HG02884 (cell line): ENCODE data around the gene LILRA1.
"Not testable (repeated sequence)": the region's sequence is repeated elsewhere in the genome, so short reads cannot be mapped to it uniquely, and the experiment has no call there.

ENCODE experiments used
- ATAC-seq: cut with Tn5 transposase; IDR thresholded peaks from one replicate; pipeline ENCODE4 v1.9.1; 2021; ENCODE audit warnings: mild to moderate bottlenecking, moderate library complexity; ENCODE audit not compliant: unreplicated experiment

The LILRA1 gene

DNA sequence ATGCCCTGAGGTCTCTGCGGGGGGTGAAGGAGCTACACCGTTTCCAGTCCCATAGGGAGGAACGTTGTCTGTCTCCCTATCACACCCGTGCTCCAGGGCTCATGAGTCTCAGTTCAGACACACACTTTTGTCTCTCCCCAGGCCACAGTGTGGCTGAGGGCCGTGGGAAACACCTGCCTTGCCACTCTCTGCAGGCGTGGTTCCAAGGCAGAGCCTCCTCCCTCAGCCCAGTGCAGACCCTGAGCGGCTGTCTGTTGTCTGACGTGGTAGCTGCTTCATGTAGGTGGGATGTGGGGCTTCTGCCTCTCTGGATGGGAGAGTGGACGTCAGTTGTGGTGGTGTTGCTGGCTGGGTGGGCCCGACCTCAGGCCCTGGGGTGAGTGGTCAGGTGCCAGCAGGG, 30.8 kb downstream of the LILRA1 start:
- ATAC-seq, result not testable (repeated sequence)

DNA sequence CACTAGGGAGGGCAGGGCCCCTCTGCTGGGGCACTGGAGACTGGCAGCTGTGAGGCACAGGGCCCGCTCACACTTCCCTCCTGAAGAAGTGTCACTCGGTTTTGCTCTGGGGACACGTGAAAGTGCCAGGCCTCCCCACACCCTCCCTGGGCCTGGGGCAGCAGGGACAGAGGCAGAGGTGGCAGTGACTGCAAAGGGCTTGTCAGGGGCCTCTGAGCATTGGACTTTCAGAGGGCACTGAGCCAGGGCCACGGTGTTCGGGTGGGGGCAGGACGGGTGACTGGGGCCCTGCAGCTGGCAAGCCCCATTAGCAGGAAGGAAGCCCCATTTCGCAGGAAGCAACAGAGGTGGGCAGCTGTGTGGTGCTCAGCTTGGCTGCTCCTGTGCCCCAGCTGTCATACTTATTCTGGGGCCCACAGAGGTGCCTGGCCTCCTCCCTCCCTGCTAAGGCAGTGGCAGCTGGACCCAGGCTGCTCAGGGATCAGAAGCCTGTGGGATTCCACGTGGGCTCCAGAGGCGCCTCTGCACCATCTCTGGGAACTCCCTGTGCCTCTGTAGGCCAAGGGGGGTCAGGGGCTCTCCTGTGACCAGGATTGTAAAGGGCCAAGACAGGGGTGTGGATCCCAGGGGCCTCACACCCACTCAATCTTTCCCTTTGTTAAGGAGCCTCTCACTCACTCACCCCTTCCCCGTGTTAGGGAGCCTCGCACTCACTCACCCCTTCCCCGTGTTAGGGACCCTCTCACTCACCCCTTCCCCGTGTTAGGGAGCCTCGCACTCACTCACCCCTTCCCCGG, 31.7 kb downstream of the LILRA1 start:
- ATAC-seq, result not testable (repeated sequence)

DNA sequence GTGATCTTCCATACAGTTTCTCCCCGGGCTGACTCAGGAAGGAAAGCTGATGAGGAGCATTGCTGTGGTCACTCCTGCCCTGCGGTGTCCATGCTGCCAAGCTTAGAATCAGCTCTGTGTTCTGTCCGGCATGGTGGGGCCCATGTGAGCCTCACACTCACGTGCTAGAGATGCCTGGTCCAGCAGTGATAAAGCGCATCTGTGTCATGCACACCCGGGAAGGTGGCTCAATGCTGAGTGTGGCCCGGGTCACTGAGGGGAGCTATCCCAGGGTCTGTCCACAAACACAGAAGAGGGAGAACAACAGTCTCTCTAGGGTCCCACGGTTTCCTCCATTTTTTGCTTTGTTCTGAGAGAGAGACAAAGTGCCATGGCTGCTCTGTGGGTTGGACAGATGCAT, 33.3 kb downstream of the LILRA1 start:
- no peak for ATAC-seq

DNA sequence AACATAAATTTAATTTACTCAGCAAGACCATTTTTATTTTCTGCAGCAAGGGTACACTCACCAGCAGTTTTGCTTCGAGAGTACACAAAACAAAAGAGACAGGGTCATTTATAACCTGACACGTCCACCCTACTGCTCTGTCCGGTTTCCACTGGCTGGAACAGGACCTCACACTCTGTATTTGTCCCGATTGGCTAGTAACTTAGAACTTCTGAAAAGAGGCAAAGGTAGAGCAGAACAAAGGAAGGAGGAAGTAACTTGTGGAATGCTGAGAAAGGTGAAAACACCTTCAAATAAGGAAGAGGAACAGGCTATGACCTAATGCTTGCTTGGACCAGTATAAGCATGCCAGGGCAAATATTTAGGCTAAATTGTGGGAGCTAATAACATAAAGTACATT, 34.5 kb downstream of the LILRA1 start:
- not testable (repeated sequence) for ATAC-seq

GRCh38 chr19:54630262-54630661, 36.8 kb downstream of the LILRA1 start, which contains the start of gene LILRB1:
TSS of gene LILRB1 (plus strand) at chr19:54630484. CDS start at chr19:54631074, 590 bp downstream.
- not testable (repeated sequence) for ATAC-seq

- ATAC-seq, result no peak
Observed at GRCh38 chr19:54630782-54631181, 37.4 kb downstream of the LILRA1 start.

DNA sequence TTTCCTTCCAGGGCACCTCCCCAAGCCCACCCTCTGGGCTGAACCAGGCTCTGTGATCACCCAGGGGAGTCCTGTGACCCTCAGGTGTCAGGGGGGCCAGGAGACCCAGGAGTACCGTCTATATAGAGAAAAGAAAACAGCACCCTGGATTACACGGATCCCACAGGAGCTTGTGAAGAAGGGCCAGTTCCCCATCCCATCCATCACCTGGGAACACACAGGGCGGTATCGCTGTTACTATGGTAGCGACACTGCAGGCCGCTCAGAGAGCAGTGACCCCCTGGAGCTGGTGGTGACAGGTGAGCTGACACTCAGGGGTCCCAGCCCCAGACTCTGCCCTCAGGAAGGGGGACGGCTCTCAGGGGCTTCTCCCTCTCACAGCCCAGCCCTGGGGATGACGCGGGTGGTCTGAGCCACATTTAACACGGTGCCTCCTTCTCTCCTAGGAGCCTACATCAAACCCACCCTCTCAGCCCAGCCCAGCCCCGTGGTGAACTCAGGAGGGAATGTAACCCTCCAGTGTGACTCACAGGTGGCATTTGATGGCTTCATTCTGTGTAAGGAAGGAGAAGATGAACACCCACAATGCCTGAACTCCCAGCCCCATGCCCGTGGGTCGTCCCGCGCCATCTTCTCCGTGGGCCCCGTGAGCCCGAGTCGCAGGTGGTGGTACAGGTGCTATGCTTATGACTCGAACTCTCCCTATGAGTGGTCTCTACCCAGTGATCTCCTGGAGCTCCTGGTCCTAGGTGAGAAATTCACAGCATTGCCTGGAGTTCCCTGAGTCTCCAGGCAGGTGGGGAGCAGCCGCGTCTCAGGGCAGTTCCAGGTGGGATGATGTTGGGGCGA, 38.3 kb downstream of the LILRA1 start:
- ATAC-seq, result not testable (repeated sequence)

DNA sequence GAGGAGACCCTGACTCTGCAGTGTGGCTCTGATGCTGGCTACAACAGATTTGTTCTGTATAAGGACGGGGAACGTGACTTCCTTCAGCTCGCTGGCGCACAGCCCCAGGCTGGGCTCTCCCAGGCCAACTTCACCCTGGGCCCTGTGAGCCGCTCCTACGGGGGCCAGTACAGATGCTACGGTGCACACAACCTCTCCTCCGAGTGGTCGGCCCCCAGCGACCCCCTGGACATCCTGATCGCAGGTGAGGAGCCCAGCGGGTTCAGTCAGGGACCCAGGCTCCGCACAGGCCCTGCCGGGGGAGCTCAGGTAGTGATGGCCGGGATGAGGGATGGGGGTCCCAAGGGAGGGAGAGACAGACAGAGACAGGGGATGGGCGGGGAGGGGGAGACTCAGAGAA, 39.1 kb downstream of the LILRA1 start:
- ATAC-seq, result not testable (repeated sequence)

- no peak for ATAC-seq
Observed at GRCh38 chr19:54633401-54633800, 40.0 kb downstream of the LILRA1 start.

GRCh38 chr19:54636081-54636480, 42.6 kb downstream of the LILRA1 start:
- not testable (repeated sequence) for ATAC-seq

DNA sequence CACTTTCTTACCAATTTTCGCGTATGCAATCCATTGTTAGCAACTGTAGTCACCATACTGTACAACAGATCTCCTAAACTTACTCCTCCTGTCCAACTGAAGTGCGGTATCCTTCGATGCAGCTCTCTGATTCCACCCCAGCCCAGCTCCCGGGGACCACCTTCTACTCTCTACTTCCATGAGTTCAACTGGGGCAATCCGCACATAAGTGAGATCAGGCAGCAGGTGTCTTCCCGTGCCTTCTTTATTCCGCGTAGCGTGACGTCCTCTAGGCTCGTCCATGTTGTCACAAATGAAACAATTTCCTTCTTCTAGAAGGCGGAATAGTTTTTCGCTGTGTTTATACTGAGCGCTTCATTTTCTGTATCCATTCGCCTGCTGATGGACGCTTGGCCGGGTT, 45.3 kb downstream of the LILRA1 start:
- no peak for ATAC-seq

DNA sequence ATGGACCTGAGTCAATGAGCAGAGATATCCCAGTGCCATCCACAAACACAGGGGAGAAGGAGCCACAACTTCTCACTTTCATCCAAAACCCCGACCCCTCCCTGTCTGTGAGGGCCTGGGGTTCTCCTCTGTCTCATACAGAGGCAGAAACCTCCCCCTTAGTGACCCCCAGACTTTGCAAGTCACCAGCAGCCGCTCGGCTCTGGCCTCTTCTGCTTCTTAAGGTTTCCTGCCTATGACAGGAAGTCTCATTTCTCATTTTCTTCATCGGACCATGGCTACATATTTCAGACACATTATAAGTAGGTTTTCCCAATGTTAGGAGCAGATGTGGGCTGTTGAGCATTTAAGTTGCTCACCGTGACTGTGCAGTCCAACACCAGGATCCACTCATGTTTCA, 49.5 kb downstream of the LILRA1 start:
- not testable (repeated sequence) for ATAC-seq

DNA sequence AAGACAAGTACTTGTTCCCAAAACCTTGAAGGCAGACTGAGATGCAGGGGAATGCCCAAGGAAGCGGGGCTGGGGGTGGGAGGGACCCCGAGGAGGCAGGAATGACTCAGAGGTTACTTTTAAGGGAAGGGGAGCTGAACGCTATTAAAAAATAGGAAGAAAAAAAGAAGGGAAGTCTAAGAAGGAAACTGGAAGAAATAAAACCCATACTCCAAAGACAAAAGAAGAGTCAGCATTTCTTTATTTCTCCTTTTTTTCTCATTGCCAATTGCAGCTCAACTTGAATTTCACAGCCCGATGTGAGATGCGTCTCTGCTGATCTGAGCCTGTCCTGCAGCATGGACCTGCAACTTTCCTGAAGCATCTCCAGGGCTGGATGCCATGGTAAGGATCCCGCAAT, 50.2 kb downstream of the LILRA1 start:
- ATAC-seq, result not testable (repeated sequence)

DNA sequence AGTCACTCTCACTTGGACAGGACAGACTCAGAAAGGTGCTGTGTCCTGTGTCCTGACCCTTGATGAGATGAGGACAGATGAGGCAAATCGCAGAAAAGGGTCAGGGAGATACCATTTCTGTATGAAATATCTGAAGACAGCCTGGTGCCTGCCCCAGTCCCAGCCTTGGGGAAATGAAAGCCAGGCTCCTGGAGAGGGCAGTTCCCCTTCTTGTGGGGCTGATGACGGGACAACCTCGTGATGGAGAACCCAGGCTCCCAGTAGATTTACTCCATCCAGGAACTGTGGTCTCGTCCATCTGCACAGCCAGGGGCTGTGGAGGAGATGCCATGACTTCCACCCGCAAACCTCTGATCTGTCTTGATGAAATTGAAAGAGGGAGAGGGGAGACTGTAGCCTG, 50.6 kb downstream of the LILRA1 start:
- no peak for ATAC-seq

- no peak for ATAC-seq
Observed at GRCh38 chr19:54646331-54646841, 53.0 kb downstream of the LILRA1 start.

DNA sequence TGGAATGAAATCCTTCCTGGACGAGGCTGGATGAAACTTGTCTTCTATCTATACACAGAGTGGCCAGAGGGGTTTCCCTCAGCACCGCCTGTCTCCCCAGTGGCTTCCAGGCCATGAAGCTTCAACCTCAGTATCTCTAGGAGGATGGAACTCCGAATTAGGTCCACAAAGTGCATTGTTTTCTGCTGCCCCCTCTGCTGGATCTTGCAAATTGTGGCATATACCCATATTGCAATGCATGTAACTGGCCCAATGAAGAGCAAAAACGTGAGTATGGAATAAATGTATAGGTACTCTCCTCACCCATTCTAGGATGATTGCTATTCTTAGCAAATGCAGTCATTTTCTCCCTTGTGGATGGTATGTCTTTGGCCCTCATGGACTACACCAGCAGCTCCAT, 54.7 kb downstream of the LILRA1 start:
- ATAC-seq, result no peak

- ATAC-seq, result no peak
Observed at GRCh38 chr19:54650108-54650655, 56.8 kb downstream of the LILRA1 start.
